Nephron (organoid): Measurements from ENCODE around the gene WDR5.

Experiments used
- H3K27ac Mint-ChIP-seq, 3 experiments: 2 replicates each; pipeline ENCODE4 v1.8.0; 2020; ENCODE audit warnings: mixed read lengths in 3 of 3, mild to moderate bottlenecking in 2 of 3, moderate library complexity in 1 of 3
- H3K27me3 Mint-ChIP-seq: 2 replicates; pipeline ENCODE4 v1.8.0; 2021; ENCODE audit warnings: low read depth, mild to moderate bottlenecking, moderate library complexity, mixed read lengths
- H3K36me3 Mint-ChIP-seq: 2 replicates; pipeline ENCODE4 v1.8.0; 2020; ENCODE audit warnings: low read depth, mixed read lengths
- H3K4me1 Mint-ChIP-seq: 2 replicates; pipeline ENCODE4 v1.8.0; 2020; ENCODE audit warnings: mixed read lengths
- H3K4me3 Mint-ChIP-seq, 3 experiments: 2 replicates each; pipeline ENCODE4 v1.8.0; 2020; ENCODE audit warnings: mild to moderate bottlenecking in 3 of 3, mixed read lengths in 3 of 3, moderate library complexity in 2 of 3
- H3K9me3 Mint-ChIP-seq: 2 replicates; pipeline ENCODE4 v1.8.0; 2020; ENCODE audit warnings: mixed read lengths
- CTCF ChIP-seq, 3 experiments: fragments of 200-600 bp; sonication (generic); IDR thresholded peaks; one replicate each; pipeline ENCODE4 v1.5.0; 2021; ENCODE audit warnings: antibody characterized with exemption in 3 of 3; ENCODE audit not compliant: unreplicated experiment in 3 of 3

The WDR5 gene

GRCh38 chr9:134206311-134207300, 70.7 kb downstream of the WDR5 start:
- peaks cover 22% of the 10 kb centered on the region for H3K9me3 Mint-ChIP-seq

GRCh38 chr9:134208310-134208841, 72.5 kb downstream of the WDR5 start:
- H3K27ac Mint-ChIP-seq: peak overlapping the region in 2 of 3 experiments; percentile 21 to 23
- H3K9me3 Mint-ChIP-seq: peaks cover 20% of the 10 kb centered on the region
- peaks cover 4% of the 10 kb centered on the region for H3K36me3 Mint-ChIP-seq
- peaks cover 31% of the 10 kb centered on the region for H3K4me1 Mint-ChIP-seq
- no peak for TF ChIP-seq CTCF (IDR thresholded peaks at IDR 0.05; ENCODE audit: unreplicated experiment in 3 of 3)
- H3K4me3 Mint-ChIP-seq: no peak overlapping the region
- H3K27me3 Mint-ChIP-seq: peaks cover 28% of the 10 kb centered on the region

More at GRCh38 chr9:134206311-134207300, 70.7 kb downstream of the WDR5 start:
- TF ChIP-seq CTCF (IDR thresholded peaks at IDR 0.05; ENCODE audit: unreplicated experiment in 3 of 3): no peak
- H3K27ac Mint-ChIP-seq: peak overlapping the region in 2 of 3 experiments; percentile 25 to 51
- peaks cover 25% of the 10 kb centered on the region for H3K27me3 Mint-ChIP-seq
- no peak overlapping the region for H3K4me3 Mint-ChIP-seq
- peaks cover 31% of the 10 kb centered on the region for H3K4me1 Mint-ChIP-seq
- peaks cover 4% of the 10 kb centered on the region for H3K36me3 Mint-ChIP-seq

GRCh38 chr9:134208981-134209725, 73.3 kb downstream of the WDR5 start:
- H3K27me3 Mint-ChIP-seq: peaks cover 28% of the 10 kb centered on the region
- peaks cover 34% of the 10 kb centered on the region for H3K4me1 Mint-ChIP-seq
- peaks cover 4% of the 10 kb centered on the region for H3K36me3 Mint-ChIP-seq
- no peak overlapping the region for H3K4me3 Mint-ChIP-seq
- no peak for TF ChIP-seq CTCF (IDR thresholded peaks at IDR 0.05; ENCODE audit: unreplicated experiment in 3 of 3)
- H3K9me3 Mint-ChIP-seq: peaks cover 14% of the 10 kb centered on the region
- H3K27ac Mint-ChIP-seq: peak overlapping the region in 1 of 3 experiments; percentile 23
